MM.1S (cell line): ENCODE data around the gene AKR1E2.

Experiments
- DNase-seq: peaks from one replicate; pipeline ENCODE4 v3.0.0-alpha.2; 2015
- H2AFZ ChIP-seq: fragments of 300-600 bp; sonication (generic); 2 replicates; pipeline ENCODE4 v1.6.0; 2016; ENCODE audit warnings: antibody characterized with exemption, low read length
- H3F3A ChIP-seq: fragments of 300-600 bp; sonication (generic); 2 replicates; pipeline ENCODE4 v1.6.1; 2016; ENCODE audit warnings: mild to moderate bottlenecking, antibody characterized with exemption, low read length, moderate library complexity, mixed read lengths; ENCODE audit not compliant: insufficient read depth
- H3K27ac ChIP-seq: fragments of 300-600 bp; sonication (generic); 2 replicates; pipeline ENCODE4 v1.5.1; 2016; ENCODE audit warnings: mild to moderate bottlenecking, low read length
- H3K27me3 ChIP-seq: fragments of 300-600 bp; sonication (generic); replicated peaks from 2 replicates; pipeline ENCODE4 v1.6.0; 2016; ENCODE audit warnings: low read length; ENCODE audit not compliant: insufficient read depth
- H3K36me3 ChIP-seq: fragments of 300-600 bp; sonication (generic); replicated peaks from 2 replicates; pipeline ENCODE4 v1.6.1; 2016; ENCODE audit warnings: mild to moderate bottlenecking, low read length, mixed read lengths; ENCODE audit not compliant: insufficient read depth
- H3K4me1 ChIP-seq: fragments of 300-600 bp; sonication (generic); 2 replicates; pipeline ENCODE4 v1.6.1; 2016; ENCODE audit warnings: low read length, mixed read lengths
- H3K4me2 ChIP-seq: fragments of 300-600 bp; sonication (generic); 2 replicates; pipeline ENCODE4 v1.6.0; 2016; ENCODE audit warnings: low read depth, low read length
- H3K4me3 ChIP-seq: fragments of 300-600 bp; sonication (generic); 2 replicates; pipeline ENCODE4 v1.5.1; 2016; ENCODE audit warnings: low read length, mixed read lengths
- H3K79me2 ChIP-seq: fragments of 300-600 bp; sonication (generic); 2 replicates; pipeline ENCODE4 v1.6.1; 2016; ENCODE audit warnings: mixed run types, low read length, mixed read lengths
- H3K9ac ChIP-seq: fragments of 300-600 bp; sonication (generic); 2 replicates; pipeline ENCODE4 v1.6.1; 2016; ENCODE audit warnings: low read length, mixed read lengths
- H3K9me2 ChIP-seq: fragments of 300-600 bp; sonication (generic); replicated peaks from 2 replicates; pipeline ENCODE4 v1.6.1; 2016; ENCODE audit warnings: mild to moderate bottlenecking, low read length, mixed read lengths; ENCODE audit not compliant: insufficient read depth
- H3K9me3 ChIP-seq: fragments of 300-600 bp; sonication (generic); replicated peaks from 2 replicates; pipeline ENCODE4 v1.6.1; 2016; ENCODE audit warnings: mild to moderate bottlenecking, low read length, mixed read lengths; ENCODE audit not compliant: insufficient read depth
- H4K20me1 ChIP-seq: fragments of 300-600 bp; sonication (generic); 2 replicates; pipeline ENCODE4 v1.6.1; 2016; ENCODE audit warnings: mild to moderate bottlenecking, low read length, moderate library complexity, mixed read lengths; ENCODE audit not compliant: insufficient read depth
- EZH2 ChIP-seq: fragments of 300-600 bp; sonication (generic); optimal IDR thresholded peaks from 2 replicates; pipeline ENCODE3; 2017; ENCODE audit warnings: low read depth, mild to moderate bottlenecking, antibody characterized with exemption, low read length, mixed read lengths
- EZH2phosphoT487 ChIP-seq: fragments of 300-600 bp; sonication (generic); IDR thresholded peaks from 2 replicates; pipeline ENCODE4 v1.6.1; 2018; ENCODE audit warnings: antibody characterized with exemption, low read length
- TF ChIP-seq, protein P1 (sequence below): fragments of 300-600 bp; sonication (generic); IDR thresholded peaks from 2 replicates; pipeline ENCODE4 v1.5.1; 2016; ENCODE audit warnings: antibody characterized with exemption, low read length, mixed read lengths

Gene AKR1E2

DNA sequence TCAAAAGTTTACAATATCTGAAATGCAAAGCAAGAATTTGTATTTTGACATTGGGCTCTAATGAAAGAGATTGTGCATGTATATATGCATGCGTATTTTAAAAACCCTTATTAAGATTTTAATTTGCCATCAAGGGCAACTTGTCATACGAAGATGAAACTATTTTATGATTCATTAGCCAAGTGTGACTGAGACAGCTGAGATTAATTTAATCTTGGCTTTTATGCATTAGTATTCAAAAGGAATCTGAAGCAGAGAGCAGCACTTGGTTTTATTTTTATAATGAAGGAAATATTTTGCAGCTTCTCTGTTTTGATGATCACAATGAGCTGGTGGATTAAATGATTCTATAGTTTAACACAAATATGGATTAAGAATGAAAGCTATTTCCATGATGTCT is 45.9 kb upstream of the AKR1E2 start:
- no peaks in the 10 kb centered on the region for H3K9me2 ChIP-seq
- no peak for TF ChIP-seq EZH2phosphoT487
- no peak for TF ChIP-seq EZH2
- TF ChIP-seq, protein P1, sequence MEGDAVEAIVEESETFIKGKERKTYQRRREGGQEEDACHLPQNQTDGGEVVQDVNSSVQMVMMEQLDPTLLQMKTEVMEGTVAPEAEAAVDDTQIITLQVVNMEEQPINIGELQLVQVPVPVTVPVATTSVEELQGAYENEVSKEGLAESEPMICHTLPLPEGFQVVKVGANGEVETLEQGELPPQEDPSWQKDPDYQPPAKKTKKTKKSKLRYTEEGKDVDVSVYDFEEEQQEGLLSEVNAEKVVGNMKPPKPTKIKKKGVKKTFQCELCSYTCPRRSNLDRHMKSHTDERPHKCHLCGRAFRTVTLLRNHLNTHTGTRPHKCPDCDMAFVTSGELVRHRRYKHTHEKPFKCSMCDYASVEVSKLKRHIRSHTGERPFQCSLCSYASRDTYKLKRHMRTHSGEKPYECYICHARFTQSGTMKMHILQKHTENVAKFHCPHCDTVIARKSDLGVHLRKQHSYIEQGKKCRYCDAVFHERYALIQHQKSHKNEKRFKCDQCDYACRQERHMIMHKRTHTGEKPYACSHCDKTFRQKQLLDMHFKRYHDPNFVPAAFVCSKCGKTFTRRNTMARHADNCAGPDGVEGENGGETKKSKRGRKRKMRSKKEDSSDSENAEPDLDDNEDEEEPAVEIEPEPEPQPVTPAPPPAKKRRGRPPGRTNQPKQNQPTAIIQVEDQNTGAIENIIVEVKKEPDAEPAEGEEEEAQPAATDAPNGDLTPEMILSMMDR, result no peak
- no peak overlapping the region for H3K4me2 ChIP-seq
- no peak overlapping the region for H3K4me3 ChIP-seq
- H3K27me3 ChIP-seq, result no peaks in the 10 kb centered on the region
- H3K9ac ChIP-seq, result no peak overlapping the region
- no peak overlapping the region for H3K27ac ChIP-seq
- H3K4me1 ChIP-seq, result no peaks in the 10 kb centered on the region
- no peak overlapping the region for H2AFZ ChIP-seq
- no peaks in the 10 kb centered on the region for H4K20me1 ChIP-seq
- no peaks in the 10 kb centered on the region for H3K79me2 ChIP-seq
- no peaks in the 10 kb centered on the region for H3F3A ChIP-seq
- H3K9me3 ChIP-seq, result no peaks in the 10 kb centered on the region
- H3K36me3 ChIP-seq, result no peaks in the 10 kb centered on the region
- no peak for DNase-seq

DNA sequence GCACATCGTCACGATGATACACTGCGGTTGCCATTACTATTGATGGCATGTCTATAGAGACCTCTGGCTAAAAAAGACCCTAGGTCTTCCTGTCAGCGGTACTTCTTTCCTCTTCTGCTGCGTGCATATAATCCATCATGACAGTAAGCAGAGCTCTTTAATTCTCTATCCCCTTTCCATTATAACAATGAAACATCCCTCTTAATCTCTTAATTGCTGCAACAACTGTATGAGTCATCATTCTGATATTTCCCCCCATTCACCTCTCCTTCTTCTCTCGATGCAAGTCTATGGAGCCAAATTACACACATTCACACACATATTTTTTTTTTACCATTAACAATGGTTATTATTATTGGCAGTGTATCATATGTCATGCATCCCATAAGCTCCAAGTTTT is 45.2 kb upstream of the AKR1E2 start:
- no peak overlapping the region for H3K9ac ChIP-seq
- no peaks in the 10 kb centered on the region for H3K36me3 ChIP-seq
- H3K79me2 ChIP-seq, result no peaks in the 10 kb centered on the region
- H3K4me1 ChIP-seq, result no peaks in the 10 kb centered on the region
- H4K20me1 ChIP-seq, result no peaks in the 10 kb centered on the region
- H2AFZ ChIP-seq, result no peak overlapping the region
- no peaks in the 10 kb centered on the region for H3F3A ChIP-seq
- H3K27ac ChIP-seq, result no peak overlapping the region
- no peak overlapping the region for H3K4me3 ChIP-seq
- DNase-seq, result no peak
- no peak overlapping the region for H3K4me2 ChIP-seq
- no peaks in the 10 kb centered on the region for H3K9me2 ChIP-seq
- H3K27me3 ChIP-seq, result no peaks in the 10 kb centered on the region
- TF ChIP-seq, protein P1, result no peak
- no peak for TF ChIP-seq EZH2phosphoT487
- TF ChIP-seq EZH2, result no peak
- H3K9me3 ChIP-seq, result no peaks in the 10 kb centered on the region

DNA sequence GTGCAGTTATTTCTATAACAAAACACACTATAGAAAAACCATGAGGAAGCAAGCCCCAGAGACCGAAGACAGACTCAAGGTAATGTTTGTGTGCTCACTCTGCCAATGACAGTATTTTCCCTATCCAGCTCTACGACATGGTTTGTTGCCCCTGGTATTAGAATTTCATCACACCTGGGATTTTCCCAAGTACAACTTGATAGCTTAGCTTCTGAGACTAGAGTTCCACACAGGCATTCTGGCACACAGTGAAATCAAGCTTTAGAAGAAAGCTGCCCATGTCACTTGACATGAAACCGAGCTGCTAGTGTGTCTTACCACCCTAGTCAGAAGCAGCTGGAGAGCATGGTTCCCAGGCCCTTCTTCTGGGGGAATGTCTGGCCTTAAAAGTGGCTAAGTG is 44.1 kb upstream of the AKR1E2 start:
- Histone ChIP-seq H2AFZ (no peak overlapping the region), H3K4me3 (no peak overlapping the region), H3K4me2 (no peak overlapping the region), H3K27ac (no peak overlapping the region), H3K9me2 (no peaks in the 10 kb centered on the region), H3K27me3 (no peaks in the 10 kb centered on the region), H3K36me3 (no peaks in the 10 kb centered on the region), H3F3A (no peaks in the 10 kb centered on the region), H3K9me3 (no peaks in the 10 kb centered on the region), H3K9ac (no peak overlapping the region), H3K4me1 (no peaks in the 10 kb centered on the region), H3K79me2 (no peaks in the 10 kb centered on the region), H4K20me1 (no peaks in the 10 kb centered on the region)
- no peak for DNase-seq
- TF ChIP-seq EZH2, result no peak
- TF ChIP-seq EZH2phosphoT487, result no peak
- TF ChIP-seq, protein P1, result no peak
